Suprapubic skin (tissue), 4 donors: Measurements from ENCODE around the gene ACSL5. TPM values are rescaled to one million over a fixed set of nuclear protein-coding genes. Genes with fewer than 3 reads are reported as not detected.

ENCODE experiments used
- DNase-seq, 2 donors: peaks; one replicate each; pipeline ENCODE4 v3.0.0-alpha.2; 2019; ENCODE audit warnings: low spot score in 2 of 2
- H3K27ac ChIP-seq: fragments of 200-600 bp; sonication (generic); one replicate; pipeline ENCODE4 v1.5.1; 2019
- H3K27me3 ChIP-seq: fragments of 200-600 bp; sonication (generic); one replicate; pipeline ENCODE4 v1.5.1; 2019
- H3K36me3 ChIP-seq: fragments of 200-600 bp; sonication (generic); one replicate; pipeline ENCODE4 v1.5.1; 2019
- H3K4me1 ChIP-seq: fragments of 200-600 bp; sonication (generic); one replicate; pipeline ENCODE4 v1.5.1; 2019
- H3K4me3 ChIP-seq: fragments of 200-600 bp; sonication (generic); one replicate; pipeline ENCODE4 v1.5.1; 2019; ENCODE audit warnings: mild to moderate bottlenecking
- H3K9me3 ChIP-seq: fragments of 200-600 bp; sonication (generic); one replicate; pipeline ENCODE4 v1.5.1; 2019
- EP300 ChIP-seq: sonication (generic); formaldehyde crosslinking; IDR thresholded peaks from one replicate; pipeline ENCODE4 v1.6.1; 2017; ENCODE audit warnings: antibody characterized with exemption
- POLR2A ChIP-seq, 2 donors: fragments of 450-650 bp; IDR thresholded peaks; one replicate each; pipeline ENCODE4 v1.6.1; 2017; ENCODE audit warnings: antibody characterized with exemption in 2 of 2, mild to moderate bottlenecking in 2 of 2, moderate library complexity in 2 of 2
- POLR2AphosphoS5 ChIP-seq, 3 donors: sonication (generic); formaldehyde crosslinking; IDR thresholded peaks; one replicate each; pipeline ENCODE4 v1.6.1; 2017; ENCODE audit warnings: antibody characterized with exemption in 3 of 3
- WGBS: methylation state at CpG from one replicate; pipeline ENCODE4 v1.1.5; 2018; 5-methylcytosine and 5-hydroxymethylcytosine counted together
- total RNA-seq, 4 donors: library from RNA; depleted of rRNA; stranded (reverse); fragments of >200 nt; gene quantifications; one replicate each; pipeline ENCODE4 v1.1.0, GENCODE V29; 2016
- TF ChIP-seq, protein P1 (sequence below), 2 donors: fragments of 200-600 bp in 1 of 2; fragments of 450-650 bp in 1 of 2; sonication (generic) in 1 of 2; IDR thresholded peaks; one replicate each; pipeline ENCODE4 v1.5.1; 2016 to 2019; ENCODE audit warnings: antibody characterized with exemption in 2 of 2, mild to moderate bottlenecking in 1 of 2, moderate library complexity in 1 of 2

Gene ACSL5
- total RNA-seq, 4 donors from 2014 or later = 3.8 to 6.5 (median 5.0) TPM

DNA sequence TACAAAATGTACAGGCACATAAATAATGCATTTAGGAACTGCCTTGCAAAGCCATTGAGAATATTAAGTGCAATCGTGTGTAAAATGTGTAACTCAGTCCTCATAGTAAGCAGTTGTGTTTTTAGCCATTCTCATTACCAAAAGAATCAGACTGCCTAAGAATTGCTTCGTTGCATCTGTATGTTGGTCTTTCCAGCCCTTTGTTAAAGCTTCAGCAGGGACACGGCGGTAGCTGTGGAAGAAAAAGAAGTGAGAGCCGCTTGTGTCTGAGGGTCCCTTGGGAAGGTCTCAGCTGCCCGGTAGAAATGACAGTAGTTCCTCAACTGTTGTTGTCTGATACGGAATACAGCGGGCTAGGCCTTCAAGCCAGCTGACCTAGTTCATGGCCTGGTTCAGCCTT lies 22.8 kb upstream of the ACSL5 start:
- no peak for TF ChIP-seq POLR2A (IDR thresholded peaks at IDR 0.05)
- TF ChIP-seq, protein P1, sequence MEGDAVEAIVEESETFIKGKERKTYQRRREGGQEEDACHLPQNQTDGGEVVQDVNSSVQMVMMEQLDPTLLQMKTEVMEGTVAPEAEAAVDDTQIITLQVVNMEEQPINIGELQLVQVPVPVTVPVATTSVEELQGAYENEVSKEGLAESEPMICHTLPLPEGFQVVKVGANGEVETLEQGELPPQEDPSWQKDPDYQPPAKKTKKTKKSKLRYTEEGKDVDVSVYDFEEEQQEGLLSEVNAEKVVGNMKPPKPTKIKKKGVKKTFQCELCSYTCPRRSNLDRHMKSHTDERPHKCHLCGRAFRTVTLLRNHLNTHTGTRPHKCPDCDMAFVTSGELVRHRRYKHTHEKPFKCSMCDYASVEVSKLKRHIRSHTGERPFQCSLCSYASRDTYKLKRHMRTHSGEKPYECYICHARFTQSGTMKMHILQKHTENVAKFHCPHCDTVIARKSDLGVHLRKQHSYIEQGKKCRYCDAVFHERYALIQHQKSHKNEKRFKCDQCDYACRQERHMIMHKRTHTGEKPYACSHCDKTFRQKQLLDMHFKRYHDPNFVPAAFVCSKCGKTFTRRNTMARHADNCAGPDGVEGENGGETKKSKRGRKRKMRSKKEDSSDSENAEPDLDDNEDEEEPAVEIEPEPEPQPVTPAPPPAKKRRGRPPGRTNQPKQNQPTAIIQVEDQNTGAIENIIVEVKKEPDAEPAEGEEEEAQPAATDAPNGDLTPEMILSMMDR (IDR thresholded peaks at IDR 0.05) = no peak
- no peak for TF ChIP-seq EP300
- no peak for TF ChIP-seq POLR2AphosphoS5 (IDR thresholded peaks at IDR 0.05)
- Histone ChIP-seq H3K9me3 (no peaks in the 10 kb centered on the region), H3K4me1 (no peaks in the 10 kb centered on the region), H3K36me3 (no peaks in the 10 kb centered on the region), H3K27me3 (no peaks in the 10 kb centered on the region), H3K4me3 (no peak overlapping the region), H3K27ac (no peak overlapping the region)
- 91% methylated on average over 8 of the region's 8 CpGs for WGBS
- DNase-seq = no peak

DNA sequence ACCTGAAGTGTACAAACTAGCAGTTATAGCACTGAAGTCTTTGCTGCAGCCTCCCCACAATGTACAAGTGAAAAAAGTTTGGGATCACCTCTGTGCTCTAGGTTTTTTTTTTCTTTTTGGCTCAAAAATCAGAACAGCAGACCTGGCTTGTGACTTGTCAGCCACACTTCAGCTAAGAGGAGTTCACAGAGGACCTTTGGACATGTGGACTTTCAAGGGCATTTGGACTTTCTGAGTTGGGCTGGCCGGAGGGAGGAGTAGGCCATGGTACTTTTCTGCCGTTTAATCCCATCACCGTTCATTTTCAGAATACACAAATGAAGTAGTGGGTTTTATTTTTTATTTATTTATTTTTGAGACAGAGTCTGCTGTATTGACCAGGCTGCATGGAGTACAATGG lies 21.9 kb upstream of the ACSL5 start:
- H3K27ac ChIP-seq = no peak overlapping the region
- no peaks in the 10 kb centered on the region for H3K27me3 ChIP-seq
- TF ChIP-seq EP300 (no peak), POLR2AphosphoS5 (IDR thresholded peaks at IDR 0.05) (no peak), POLR2A (IDR thresholded peaks at IDR 0.05) (no peak)
- TF ChIP-seq, protein P1 (IDR thresholded peaks at IDR 0.05) = no peak
- 80% methylated on average over 3 of the region's 3 CpGs for WGBS
- DNase-seq = no peak
- H3K4me1 ChIP-seq = no peaks in the 10 kb centered on the region
- no peak overlapping the region for H3K4me3 ChIP-seq
- H3K36me3 ChIP-seq = no peaks in the 10 kb centered on the region
- no peaks in the 10 kb centered on the region for H3K9me3 ChIP-seq

DNA sequence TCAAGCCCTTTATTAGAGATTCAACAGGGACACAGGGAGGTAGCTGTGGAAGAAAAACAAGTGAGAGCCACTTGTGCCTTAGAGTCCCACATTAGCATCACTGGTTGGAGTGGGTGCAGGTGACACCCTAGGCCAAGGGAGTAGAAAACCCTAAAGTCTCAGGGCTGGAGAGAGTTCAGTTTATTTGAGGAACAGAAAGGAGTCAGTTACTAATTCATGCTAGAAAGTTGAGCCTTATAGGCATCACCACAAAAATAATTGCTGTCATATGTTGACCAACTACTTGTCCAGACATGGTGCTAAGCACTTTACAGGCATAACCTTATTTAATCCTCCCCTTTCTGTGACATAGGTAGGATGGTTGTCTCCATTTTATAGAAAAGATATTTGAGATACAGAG lies 20.9 kb upstream of the ACSL5 start:
- DNase-seq = peak in 1 of 2 donors; percentile 11
- no peaks in the 10 kb centered on the region for H3K36me3 ChIP-seq
- H3K27ac ChIP-seq = no peak overlapping the region
- TF ChIP-seq POLR2AphosphoS5 (IDR thresholded peaks at IDR 0.05) (no peak), POLR2A (IDR thresholded peaks at IDR 0.05) (no peak), EP300 (no peak)
- TF ChIP-seq, protein P1 (IDR thresholded peaks at IDR 0.05) = no peak
- H3K9me3 ChIP-seq = no peaks in the 10 kb centered on the region
- H3K27me3 ChIP-seq = no peaks in the 10 kb centered on the region
- no peaks in the 10 kb centered on the region for H3K4me1 ChIP-seq
- no peak overlapping the region for H3K4me3 ChIP-seq

DNA sequence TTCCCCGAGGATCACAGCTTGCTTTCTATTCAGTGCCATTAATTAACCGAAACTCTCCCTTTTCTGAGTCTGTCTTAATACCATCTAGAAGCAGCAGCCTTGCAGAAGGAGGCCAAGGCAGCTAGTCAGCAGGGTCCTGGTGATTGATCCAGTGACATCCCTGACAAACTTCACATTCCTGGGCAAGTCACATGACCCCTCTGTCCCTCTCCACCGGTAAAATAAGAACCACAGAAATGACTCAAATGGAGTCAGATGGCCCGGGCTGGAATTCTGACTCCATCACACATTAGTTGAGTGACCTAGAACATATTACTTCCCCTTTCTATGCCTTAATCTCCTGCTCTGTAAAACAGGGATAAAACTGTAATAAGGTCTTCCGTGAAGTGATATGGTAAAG lies 17.2 kb upstream of the ACSL5 start:
- TF ChIP-seq POLR2AphosphoS5 (IDR thresholded peaks at IDR 0.05) = no peak
- no peak for TF ChIP-seq POLR2A (IDR thresholded peaks at IDR 0.05)
- TF ChIP-seq, protein P1 (IDR thresholded peaks at IDR 0.05) = no peak
- no peak for TF ChIP-seq EP300

DNA sequence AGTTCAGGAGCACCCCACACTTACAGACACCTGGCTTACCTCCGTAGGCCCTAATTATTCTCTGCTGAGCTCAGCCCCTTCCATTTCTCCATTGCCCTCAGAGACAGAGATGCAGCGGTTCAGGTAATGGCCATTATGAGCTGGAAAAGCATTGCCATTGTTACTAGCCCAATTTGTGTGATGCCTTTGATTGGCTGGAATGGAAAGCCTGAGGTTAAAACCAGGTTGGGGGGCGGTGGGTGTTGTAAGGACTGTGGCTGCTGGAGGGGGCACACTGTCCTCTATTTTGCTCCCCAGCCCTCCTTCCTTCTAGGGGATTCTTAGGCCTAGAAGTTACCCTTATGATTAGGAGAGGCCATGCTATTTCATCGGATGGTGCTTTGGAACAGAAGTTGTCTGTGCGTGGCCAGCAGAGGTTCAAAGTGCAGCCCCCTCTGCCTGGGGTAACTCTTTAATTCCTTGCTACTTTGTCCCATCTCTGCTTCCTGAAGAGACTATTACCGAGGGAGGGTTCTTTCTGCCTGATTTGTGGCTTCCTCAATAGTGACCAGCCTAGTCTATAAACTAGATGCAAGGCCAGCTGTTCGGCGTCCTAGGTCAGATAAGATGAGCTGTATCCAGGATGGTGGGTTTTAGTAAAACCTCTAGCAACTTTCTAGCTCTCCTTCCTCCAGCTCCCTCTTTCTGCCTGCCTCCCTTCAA lies 14.2 kb upstream of the ACSL5 start:
- H3K27ac ChIP-seq = peak overlapping the region; percentile 84
- TF ChIP-seq POLR2AphosphoS5 (IDR thresholded peaks at IDR 0.05) = no peak
- TF ChIP-seq POLR2A (IDR thresholded peaks at IDR 0.05) = no peak
- TF ChIP-seq EP300 = no peak
- TF ChIP-seq, protein P1 (IDR thresholded peaks at IDR 0.05) = no peak
- WGBS = 77% methylated on average over 8 of the region's 8 CpGs

More for the DNA sequence above, 17.2 kb upstream of the ACSL5 start:
- H3K36me3 ChIP-seq = no peaks in the 10 kb centered on the region
- no peak overlapping the region for H3K4me3 ChIP-seq
- H3K27ac ChIP-seq = no peak overlapping the region
- peaks cover 20% of the 10 kb centered on the region for H3K4me1 ChIP-seq
- H3K9me3 ChIP-seq = no peaks in the 10 kb centered on the region
- peak in 1 of 2 donors; percentile 6 for DNase-seq
- WGBS = 84% methylated on average over 5 of the region's 5 CpGs
- no peaks in the 10 kb centered on the region for H3K27me3 ChIP-seq

More for the DNA sequence above, 14.2 kb upstream of the ACSL5 start:
- Histone ChIP-seq H3K4me3 (no peak overlapping the region), H3K9me3 (no peaks in the 10 kb centered on the region), H3K4me1 (peaks cover 35% of the 10 kb centered on the region), H3K36me3 (no peaks in the 10 kb centered on the region), H3K27me3 (no peaks in the 10 kb centered on the region)
- DNase-seq = peak in 1 of 2 donors; percentile 50
